Activated effector memory CD4-positive, alpha-beta T cell treated with Interleukin-2 at 50 U/mL for 16 hours (primary cell): ENCODE results near the gene SMIM27.
A peak's percentile ranks its signal among the peaks of the same experiment; 100 is the strongest.
"Not testable (repeated sequence)": the region's sequence is repeated elsewhere in the genome, so short reads cannot be mapped to it uniquely, and the experiment has no call there.

Source experiments
- DNase-seq: peaks from one replicate; pipeline ENCODE4 v3.0.0-alpha.2; 2020

SMIM27 gene

DNA sequence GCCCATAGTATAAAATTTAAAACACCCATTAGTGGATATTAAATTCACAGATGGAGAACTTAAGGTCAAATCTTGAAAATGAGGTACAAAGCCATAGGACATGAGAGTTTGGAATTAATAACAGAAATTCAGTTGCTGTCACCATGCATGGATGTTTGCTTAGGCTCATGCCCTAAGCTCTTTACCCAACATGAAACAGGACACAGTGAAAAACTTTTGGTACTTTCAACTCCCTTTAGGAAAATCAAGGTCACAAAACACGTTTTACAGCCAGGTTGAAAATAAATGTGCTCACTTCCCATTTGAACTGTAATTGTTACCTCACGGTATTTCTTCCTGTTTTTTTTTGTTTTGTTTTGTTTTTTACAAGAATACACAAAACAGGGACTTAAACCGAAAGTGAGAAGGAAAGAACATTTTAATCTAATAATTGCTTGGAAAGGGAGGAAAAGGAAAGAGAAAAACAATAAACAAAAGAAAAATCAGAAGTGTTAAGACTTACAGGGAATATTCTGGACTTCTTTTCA lies 6.3 kb downstream of the SMIM27 start:
- no peak for DNase-seq

DNA sequence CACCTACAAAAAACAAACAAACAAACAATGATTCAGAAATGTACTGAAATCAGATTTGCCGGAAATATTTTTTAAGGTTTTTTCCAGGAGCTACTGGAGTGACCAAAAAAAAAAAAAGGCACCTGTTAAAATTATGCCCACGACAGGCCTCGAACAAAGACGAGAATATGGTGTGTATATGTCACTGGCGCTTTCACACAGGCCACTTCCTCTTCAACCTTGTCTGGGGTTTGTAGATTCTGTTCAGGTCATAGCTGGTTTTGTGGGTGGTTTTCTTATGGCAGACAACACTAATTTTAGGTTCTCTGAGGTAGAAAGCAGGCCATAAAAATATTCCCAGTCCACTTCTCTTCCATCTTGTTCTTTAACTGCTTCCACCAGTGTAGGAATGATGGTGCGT lies 13.8 kb downstream of the SMIM27 start:
- DNase-seq = no peak

DNA sequence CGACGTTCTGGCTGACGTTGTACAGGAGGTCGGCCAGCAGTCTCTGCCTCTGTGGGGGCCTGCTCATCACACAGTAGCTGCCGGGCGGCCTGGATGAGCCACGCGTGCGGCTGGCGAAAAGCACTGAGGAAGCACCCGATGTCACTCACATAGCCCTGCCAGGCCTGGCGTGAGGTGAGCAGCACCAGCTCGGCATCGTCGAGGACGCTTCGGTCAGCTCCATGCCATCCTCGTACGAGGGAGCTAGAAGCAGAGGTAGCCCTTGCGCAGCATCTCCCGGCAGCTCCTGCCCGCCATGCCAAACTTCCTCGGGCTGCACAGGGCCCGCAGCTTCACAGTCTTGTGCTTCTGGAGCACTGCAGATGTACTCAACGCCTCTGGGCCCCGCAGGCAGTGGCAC lies 14.6 kb downstream of the SMIM27 start:
- no peak for DNase-seq

DNA sequence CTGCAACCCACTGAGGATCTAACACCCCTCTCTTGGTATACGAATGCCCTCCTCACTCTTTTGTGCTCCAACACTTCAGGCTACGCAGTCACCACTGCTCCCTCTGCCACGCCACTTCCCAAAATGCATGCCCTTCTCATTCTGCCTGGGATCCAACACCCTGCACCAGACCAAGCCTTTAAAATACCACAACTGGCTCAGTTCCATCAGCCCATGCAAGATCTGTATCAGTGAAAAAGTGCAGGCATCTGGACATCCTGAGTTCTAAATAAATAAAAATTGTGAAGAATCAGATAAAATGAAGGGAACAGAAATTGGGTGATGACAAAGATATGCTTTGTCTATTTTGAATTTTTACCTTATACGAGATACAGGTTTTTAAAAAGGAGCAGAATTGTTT lies 18.1 kb downstream of the SMIM27 start:
- no peak for DNase-seq

DNA sequence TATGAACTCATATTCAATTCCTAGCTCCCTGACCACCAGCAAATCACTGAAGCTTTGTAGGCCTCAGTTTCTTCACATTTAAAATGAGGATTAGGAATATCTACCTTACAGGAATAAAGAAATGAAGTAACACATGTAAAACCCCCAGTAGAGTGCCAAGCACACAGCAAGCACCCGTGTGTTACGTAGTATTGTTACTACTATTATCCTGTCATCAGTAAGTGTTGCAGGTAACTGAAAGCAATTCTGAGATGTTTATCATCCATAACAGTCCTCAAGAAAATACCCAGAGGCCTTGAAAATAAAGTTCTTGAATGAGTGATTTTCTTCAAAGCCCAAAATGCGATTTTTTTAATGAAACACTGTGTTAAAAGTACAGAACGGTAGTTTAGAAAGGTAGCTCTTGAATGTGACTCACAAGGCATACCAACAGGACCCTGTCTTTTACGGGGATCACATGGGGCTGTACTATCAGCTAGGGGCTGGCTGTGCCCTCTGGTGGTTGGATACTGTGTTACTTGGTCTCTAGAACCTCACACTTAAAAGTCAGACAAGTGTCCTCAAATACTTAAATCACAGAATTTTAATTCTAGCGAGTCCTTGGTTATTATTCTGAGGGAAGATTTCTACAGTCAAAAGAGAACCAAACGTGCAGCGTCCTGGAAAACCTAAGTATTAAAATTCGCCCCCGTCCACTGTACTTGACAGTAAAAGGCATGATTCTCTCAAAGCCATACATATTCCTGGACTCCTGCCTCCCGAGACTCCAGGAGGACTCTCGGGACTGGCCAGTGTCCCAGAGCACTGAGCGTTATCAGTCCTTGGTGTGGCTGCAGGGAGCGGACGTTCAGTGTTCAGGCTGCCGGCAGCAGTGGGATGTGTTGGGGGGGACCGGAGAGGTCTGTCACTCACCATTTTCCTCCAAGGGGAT lies 20.1 kb downstream of the SMIM27 start:
- peak; percentile 55 for DNase-seq

DNA sequence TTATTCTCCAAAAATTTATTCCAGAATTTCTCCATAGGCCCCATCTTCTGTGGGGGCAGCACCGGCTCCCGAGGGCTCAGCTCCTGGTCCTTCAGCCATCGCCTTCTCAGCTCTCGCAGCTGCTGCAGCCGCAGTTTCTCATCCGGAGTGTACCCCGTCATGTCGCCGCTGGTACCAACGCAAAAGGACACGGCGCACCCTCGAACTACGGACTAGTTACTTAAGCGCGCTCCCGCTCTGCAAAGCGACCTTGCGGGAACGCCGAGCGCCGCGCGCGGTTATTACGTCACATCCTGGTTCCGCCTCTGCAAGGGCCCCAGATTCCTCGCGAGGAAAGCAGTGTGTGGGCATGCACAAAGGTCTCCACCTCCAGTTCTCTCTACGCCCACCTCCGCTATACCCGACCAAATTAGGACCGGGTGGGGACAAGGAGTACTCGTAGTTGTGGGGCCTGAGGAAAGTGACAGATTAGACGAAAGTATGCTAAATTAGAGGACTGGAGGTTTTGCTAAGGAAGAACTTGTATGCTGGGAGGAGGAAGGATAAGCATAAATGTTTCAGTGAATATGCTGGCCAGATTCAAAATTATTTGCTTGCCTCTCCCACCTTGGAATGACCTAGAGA lies 20.9 kb downstream of the SMIM27 start, which contains the start of gene NDUFB6:
NDUFB6 (minus strand) TSS at position 260 of the 624 bp plus-strand sequence; CDS start at position 161, 99 bp downstream.
- peak; percentile 91 for DNase-seq

DNA sequence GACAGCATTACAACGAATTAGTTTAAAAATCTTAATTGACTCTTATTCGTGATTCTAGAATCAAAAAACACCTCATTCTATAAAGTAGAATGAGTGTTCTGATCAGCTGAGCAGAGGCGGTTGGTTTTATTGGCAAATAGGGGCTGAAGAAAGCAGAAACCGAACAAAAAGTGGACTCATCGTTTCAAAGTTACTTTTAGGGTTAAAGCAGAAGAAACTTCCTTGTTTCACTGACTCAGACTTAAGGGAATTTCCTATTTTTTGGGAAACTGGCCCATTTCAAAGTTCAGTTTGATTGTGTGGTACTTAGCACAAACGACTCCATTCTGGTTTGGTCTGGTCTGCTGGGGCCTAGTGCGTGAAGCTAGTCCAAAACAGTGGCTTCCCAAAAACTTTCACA lies 21.7 kb downstream of the SMIM27 start:
- no peak for DNase-seq

DNA sequence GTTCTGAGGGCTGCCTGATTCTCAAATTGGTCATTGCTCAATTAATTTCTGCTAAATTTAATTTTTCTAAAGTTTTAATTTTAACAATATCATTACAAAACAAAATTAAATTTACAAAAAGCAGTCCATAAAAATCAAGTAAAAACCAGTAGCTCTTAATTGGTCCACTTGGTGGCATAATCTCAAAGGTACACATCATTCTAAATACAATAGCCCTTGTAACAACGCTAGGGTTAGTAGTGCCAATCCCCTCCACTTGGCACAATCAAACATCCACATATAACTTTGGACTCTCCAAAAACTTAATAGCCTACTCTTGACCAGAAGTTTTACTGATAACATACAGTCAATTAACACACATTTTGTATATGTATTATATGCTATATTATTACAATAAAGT lies 22.7 kb downstream of the SMIM27 start:
- DNase-seq = no peak

DNA sequence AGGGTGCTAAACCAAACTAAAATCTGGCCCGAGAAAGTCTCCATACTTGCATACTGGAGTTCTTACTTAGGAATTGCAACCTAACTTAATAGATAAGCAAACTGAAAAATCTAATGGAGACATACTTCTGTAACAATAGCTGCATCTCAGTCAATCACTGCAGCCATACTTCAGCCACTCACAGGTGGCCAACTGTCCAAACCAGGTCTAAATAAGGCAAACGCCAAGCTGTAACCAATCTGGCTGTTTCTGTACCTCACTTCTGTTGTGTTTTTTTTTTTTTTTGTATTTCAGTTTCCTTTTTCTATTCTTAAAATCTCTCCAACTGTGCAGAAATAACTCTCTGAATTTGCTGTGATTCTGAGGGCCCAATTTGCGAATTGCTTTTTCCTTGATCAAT lies 25.2 kb downstream of the SMIM27 start:
- DNase-seq = no peak

DNA sequence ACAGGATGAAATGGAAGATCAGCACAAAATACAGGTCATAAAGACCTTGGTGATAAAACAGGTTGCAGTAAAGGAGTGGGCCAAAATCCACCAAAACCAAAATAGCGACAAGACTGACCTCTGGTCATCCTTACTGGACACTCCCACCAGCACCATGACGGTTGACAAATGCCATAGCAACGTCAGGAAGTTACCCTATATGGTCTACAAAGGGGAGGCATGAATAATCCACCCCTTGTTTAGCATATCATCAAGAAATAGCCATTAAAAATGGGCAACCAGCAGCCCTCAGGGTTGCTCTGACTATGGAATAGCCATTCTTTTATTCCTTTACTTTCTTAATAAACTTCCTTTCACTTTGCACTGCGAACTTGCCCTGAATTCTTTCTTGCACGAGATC lies 26.8 kb downstream of the SMIM27 start:
- no peak for DNase-seq

DNA sequence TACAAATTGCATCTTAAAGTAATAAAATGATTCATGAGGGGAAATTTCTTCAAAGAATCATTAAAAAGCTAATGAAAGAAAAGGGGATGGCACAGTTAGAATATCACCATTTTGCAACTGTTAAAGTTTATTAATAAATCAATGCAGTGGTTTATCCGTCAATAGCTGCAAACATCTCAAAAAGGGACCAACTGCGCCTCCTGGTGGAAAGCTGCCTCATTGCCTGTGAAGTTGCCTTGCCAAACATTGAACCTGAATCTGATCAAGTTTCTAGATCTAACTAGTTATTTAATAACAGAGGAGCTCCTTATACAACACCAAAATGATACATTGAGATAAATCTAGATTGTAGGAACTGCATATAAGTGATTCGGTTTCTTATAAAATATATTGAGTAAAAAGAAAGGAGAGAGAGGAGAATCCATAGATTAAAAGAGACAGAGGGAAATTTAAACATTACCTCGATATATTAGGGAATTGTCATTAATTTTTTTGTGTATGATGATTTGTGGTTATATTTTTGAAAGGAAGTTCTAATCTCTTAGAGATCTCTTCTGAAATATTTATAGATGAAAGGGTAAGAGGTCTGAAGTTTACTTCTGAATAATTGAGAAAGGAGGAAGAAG lies 27.7 kb downstream of the SMIM27 start:
- peak; percentile 64 for DNase-seq

DNA sequence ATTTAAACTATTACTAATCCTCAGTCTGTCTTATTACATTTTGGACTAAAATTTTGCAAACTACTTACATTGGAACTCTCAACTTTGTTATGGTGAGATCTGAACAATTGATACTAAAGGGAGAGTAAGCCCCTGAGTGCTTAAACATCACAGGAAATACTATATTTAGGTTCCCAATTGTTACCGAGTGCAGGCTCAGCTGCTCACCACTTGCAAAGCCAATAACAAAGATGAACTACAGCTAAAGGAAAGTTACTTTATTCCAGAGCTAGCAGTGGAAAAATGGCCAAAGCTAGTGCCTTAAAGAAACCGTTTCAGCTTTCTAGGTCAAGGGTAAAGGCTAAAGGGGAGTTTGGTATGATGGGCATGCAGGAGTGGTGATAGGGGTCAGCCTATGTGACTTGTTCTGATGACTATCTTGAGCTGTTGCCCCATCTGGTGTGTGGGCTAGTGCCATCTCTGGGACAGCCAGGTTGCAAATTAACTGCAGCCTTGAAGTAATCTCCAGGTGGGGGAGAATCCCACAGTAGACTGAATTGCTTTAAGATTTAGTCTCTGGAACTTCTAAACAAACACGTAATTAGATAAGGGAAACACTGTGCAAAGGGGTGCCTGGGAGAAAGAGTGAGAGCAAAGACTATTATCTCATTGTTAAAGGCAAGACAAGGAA lies 28.6 kb downstream of the SMIM27 start:
- DNase-seq = no peak

DNA sequence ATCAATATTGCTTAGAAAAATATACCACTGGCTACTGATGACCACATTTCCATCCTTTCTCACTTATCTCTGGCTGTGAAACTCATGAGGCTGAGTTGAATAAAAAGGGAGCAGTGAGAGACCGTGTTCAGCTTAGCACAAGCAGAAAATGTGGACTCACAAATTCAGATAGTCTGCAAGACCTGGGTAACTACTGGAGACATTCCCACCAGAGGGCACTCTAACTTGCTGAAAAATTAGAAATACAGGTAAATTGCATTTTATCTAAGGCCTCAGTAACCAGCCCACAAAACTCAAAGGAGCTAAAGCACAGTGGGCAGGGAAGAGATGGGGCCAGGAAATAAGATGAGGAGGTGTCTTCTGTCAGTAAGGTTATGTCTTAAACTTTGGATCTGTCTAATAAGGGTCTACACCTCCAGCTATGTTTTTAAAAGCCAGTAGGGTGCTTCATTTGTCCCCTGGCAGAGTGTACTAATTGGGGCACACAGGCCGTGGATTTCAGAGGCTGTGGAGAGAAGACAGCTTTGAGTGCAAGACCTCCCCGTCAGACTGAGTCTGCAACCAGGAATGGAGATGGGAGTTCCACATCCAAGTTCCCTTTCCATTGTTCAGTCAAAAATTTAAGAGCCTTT lies 29.5 kb downstream of the SMIM27 start:
- no peak for DNase-seq

DNA sequence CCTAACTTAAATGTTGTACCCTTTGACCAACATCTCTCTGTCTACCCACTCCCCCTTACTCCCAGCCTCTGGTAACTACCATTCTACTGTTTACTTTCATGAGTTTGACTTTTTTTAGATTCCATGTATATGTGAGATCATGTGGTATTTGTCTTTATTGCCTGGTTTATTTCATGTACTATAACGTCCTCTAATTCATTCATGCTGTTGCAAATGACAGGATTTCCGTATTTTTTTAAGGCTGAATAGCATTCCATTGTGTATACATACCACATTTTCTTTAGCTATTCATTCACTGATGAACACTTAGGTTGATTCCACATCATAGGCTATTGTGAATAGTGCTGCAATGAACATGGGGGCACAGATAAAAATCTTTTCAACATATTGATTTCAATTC lies 32.7 kb downstream of the SMIM27 start:
- no peak for DNase-seq

DNA sequence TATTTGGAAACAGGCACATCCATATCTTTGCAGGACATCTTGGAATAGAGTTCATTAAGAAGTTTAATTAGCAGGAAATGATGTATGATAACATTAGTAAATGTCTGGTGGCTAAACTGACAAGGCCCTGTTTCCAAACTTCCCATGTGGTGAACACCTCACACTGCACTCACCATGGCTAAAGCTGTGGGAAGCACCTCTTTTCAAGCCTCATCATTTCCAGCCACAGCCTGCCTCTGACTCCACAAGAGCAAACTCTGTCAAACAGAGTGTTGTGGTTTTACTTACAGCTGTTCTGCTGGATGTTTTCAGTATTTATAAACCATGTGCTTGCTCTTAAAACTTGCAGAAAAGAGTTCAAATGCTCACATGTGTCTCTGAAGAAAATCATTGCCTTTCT lies 35.8 kb downstream of the SMIM27 start:
- no peak for DNase-seq

DNA sequence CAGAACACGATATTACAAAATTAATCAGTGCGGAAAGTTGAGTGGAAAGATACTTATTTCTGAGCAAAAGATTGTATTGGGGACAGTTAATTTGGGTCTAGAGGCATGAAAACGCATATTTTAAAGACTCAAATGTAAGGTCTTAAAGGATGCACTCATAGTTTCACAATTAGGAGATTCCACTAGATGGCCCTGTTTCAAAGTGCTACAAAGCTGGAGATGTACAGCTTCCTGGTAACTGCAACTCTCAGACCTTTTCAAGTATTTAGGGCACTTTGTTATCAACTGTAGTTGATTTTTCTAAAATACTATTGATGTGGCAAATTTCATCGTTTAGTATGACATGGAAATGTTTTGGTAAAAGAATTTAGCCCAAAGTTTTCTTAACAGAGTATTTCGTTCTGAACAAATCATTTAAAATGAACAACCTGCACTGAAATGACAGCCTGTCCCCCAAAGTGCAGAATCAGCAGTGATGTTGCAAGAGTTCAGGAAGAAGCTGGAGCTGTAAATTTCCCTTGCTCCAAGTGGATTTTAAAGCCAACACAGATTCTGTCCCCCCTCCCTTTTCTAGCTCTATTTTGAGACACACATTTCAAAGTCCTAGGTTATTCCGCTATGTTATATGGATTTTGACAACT lies 37.1 kb downstream of the SMIM27 start:
- no peak for DNase-seq

DNA sequence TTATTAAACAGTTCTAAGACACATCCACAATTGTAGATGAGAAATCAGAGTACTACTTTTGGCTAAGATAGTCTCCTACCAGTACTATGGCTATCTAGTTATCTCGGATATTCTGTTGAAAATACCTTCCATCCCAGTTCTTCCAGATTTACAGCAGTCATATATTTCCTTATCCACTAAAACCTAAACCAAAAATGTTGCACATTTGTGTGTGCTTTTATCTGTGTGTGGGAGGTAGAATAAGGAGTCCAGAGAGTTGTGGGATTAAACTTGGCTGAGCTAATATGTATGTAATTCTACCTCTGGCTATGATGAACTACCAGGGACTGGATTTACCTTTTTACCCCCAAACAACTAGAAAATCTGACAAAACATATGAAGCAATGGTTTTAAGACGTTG lies 38.3 kb downstream of the SMIM27 start:
- DNase-seq = no peak

DNA sequence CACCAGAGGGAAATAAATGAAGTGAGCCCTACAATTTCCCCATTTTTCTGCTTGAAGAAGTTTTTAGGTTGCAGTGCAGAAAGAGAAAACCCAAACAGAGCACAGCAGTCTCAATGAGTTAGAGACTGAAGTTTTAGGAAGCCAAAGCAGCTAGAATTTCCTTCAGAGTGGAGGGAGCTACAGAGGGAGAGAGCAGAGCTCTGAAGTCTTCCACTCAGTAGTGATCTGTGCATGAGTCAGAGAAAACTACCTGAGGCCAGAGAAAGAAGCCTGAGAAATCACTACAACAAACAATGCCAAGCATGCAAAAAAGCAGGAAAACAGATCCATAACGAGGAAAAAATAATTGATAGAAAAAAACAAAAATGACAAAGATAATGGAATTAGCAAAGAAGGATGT lies 38.8 kb downstream of the SMIM27 start:
- no peak for DNase-seq

DNA sequence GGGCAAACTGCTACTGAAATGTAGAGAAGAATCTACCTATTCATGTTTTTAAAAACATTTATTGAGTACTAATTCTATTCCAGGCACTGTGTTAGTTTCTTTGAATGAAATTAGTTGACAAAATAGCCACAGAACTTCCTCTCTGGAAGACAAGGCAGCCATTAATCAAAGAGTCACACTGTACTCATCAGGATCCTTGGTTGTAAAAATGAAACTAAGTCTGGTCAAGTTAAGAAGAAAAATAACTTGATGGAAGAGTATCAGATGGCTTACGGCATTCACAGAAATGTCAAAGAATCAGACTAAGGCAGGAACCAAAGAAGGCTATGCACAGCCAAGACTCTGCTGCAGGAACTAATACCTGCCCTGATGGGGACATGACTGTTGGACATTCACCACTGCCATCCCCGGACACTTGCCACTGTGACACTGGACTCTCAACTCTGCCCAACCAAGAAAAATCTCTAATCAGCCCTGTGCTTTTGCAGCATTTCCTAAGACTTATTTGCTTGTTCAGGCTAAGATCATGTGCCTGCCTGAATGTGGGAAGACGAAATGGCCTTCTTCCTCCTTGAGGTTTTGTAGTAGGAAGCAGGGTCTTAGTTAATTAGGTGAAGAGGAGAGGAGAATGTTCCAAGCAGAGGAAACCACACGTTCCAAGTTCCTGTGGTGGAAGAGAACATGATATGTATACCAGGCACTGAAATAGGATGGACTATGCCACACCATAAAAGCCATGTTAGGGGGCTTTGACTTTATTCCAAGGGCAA lies 44.2 kb downstream of the SMIM27 start:
- DNase-seq = no peak

DNA sequence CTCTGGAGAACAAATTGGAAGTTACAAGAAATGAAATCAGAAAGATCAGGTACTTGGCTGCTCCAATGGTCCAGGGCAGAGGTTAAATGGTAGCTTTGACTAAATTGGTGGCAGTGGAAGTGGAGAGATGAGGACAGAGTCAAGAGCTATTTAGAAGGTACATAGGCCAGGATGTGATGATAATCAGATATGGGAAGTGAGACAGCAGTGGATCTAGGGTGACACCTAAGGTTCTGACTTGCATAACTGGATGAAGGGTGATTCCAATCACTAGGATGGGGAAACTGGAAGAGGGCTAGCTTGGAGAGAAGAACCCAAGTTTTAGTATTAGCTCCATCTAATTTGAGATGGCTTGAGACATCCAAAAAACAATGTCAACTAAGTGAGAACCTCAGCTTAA lies 44.8 kb downstream of the SMIM27 start:
- no peak for DNase-seq

DNA sequence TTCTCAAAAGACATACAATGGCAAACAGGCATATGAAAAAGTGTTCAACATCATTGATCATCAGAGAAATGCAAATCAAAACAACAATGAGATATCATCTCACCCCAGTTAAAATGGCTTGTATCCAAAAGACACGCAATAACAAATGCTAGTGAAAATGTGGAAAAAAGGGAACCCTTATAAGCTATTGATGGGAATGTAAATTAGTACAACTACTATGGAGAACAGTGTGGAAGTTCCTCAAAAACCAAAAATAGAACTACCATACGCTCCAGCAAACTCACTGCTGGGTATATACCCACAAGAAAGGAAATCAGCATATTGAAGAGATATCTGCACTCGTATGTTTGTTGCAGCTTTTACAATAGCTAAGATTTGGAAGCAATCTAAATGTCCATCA lies 46.9 kb downstream of the SMIM27 start:
- not testable (repeated sequence) for DNase-seq
